ENCODE measurements around the gene PARD6A.

DNA sequence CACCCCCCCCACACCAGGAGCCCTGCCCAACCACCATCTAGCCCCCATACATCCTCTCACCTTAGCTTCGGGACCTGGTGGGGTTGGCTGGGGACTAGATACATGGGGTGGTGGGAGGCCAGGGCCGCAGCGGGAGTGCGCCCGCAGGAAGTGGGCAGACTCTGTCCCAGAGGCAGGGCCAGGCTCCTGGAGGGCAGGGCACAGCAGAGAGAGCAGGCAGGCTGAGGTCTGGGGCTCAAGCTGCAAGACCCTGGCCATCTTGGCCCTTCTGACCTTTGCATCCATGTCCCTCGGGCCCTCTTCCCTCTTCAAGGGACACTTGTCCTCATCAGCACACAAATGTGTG is 3.1 kb downstream of the PARD6A start:
- TF ChIP-seq CTCF (IDR thresholded peaks at IDR 0.05) (no peak), POLR2AphosphoS5 (IDR thresholded peaks at IDR 0.05) (no peak), POLR2A (IDR thresholded peaks at IDR 0.05) (no peak)
